OCI-LY7 (cell line): ENCODE measurements around the gene PPP1R26. TPM values are rescaled to one million over a fixed set of nuclear protein-coding genes. Genes with fewer than 3 reads are reported as not detected.

Source experiments
- BruUV-seq: library from RNA; stranded (reverse); fragments of 400-500 nt; replicated peaks from 2 replicates; lab custom pipeline; 2021; lab: Mats Ljungman, UMichigan
- CTCF ChIA-PET: fragments of 300-600 bp; sonication (Branson Sonifier 250); formaldehyde crosslinking; loops from one replicate; lab custom pipeline; 2022; ENCODE audit warnings: antibody characterized with exemption; ENCODE audit not compliant: unreplicated experiment; lab: Charles Lee
- POLR2A ChIA-PET: fragments of 300-600 bp; sonication (Branson Sonifier 250); formaldehyde crosslinking; loops from one replicate; lab custom pipeline; 2022; ENCODE audit warnings: antibody characterized with exemption; lab: Charles Lee
- DNase-seq: peaks from one replicate; pipeline ENCODE4 v3.0.0-alpha.2; 2015; ENCODE audit warnings: low spot score
- H2AFZ ChIP-seq: fragments of 200-600 bp; sonication (generic), shearing (Covaris generic); 2 replicates; pipeline ENCODE4 v1.6.1; 2014; ENCODE audit warnings: mild to moderate bottlenecking, antibody characterized with exemption, low read length, moderate library complexity
- H3K27ac ChIP-seq: fragments of 200-600 bp; sonication (generic); 2 replicates; pipeline ENCODE4 v1.5.1; 2014; ENCODE audit warnings: mixed run types, low read depth, mild to moderate bottlenecking, moderate library complexity, low read length, inconsistent platforms; ENCODE audit not compliant: poor library complexity, severe bottlenecking
- H3K36me3 ChIP-seq: fragments of 200-600 bp; sonication (generic); 2 replicates; pipeline ENCODE4 v1.6.1; 2014; ENCODE audit warnings: mild to moderate bottlenecking, antibody characterized with exemption, low read length, moderate library complexity, mixed read lengths; ENCODE audit not compliant: insufficient read depth
- H3K4me1 ChIP-seq: fragments of 200-600 bp; sonication (generic); 2 replicates; pipeline ENCODE4 v1.5.1; 2014; ENCODE audit warnings: mild to moderate bottlenecking, low read length; ENCODE audit not compliant: insufficient read depth, poor library complexity, severe bottlenecking
- H3K4me2 ChIP-seq: fragments of 200-600 bp; sonication (generic); 2 replicates; pipeline ENCODE4 v1.6.1; 2014; ENCODE audit warnings: mild to moderate bottlenecking, low read length
- H3K4me3 ChIP-seq: fragments of 200-600 bp; sonication (generic); 2 replicates; pipeline ENCODE4 v1.5.1; 2014; ENCODE audit warnings: mild to moderate bottlenecking, low read depth, low read length; ENCODE audit not compliant: poor library complexity, severe bottlenecking
- H3K79me2 ChIP-seq: fragments of 200-600 bp; sonication (generic); 2 replicates; pipeline ENCODE4 v1.6.1; 2016; ENCODE audit warnings: low read depth, mild to moderate bottlenecking, low read length, moderate library complexity, mixed read lengths; ENCODE audit not compliant: insufficient read depth
- H3K9me2 ChIP-seq: fragments of 200-600 bp; sonication (generic); 2 replicates; pipeline ENCODE4 v1.6.1; 2016; ENCODE audit warnings: mild to moderate bottlenecking, low read length, mixed read lengths; ENCODE audit not compliant: insufficient read depth
- H3K9me3 ChIP-seq: fragments of 200-600 bp; sonication (generic); 2 replicates; pipeline ENCODE4 v1.6.1; 2014; ENCODE audit warnings: mild to moderate bottlenecking, mixed run types, low read length, mixed read lengths
- H4K20me1 ChIP-seq: fragments of 200-600 bp; sonication (generic); 2 replicates; pipeline ENCODE4 v1.6.1; 2014; ENCODE audit warnings: mild to moderate bottlenecking, antibody characterized with exemption, low read length, moderate library complexity, mixed read lengths; ENCODE audit not compliant: insufficient read depth
- CTCF ChIP-seq: fragments of 200-600 bp; sonication (generic); conservative IDR thresholded peaks from 2 replicates; pipeline ENCODE4 v1.5.1; 2014; ENCODE audit warnings: mild to moderate bottlenecking, antibody characterized with exemption, low read length, moderate library complexity, mixed read lengths
- EZH2phosphoT487 ChIP-seq: fragments of 200-600 bp; sonication (generic); IDR thresholded peaks from 2 replicates; pipeline ENCODE4 v1.6.1; 2018; ENCODE audit warnings: low read depth, borderline replicate concordance, mild to moderate bottlenecking, mixed run types, antibody characterized with exemption, low read length, moderate library complexity, mixed read lengths
- intact Hi-C: fragments of 100-400 bp; cut with micrococcal nuclease; formaldehyde crosslinking; loops from one replicate; pipeline ENCODE4 v1.10.0; 2022; ENCODE audit not compliant: unreplicated experiment
- total RNA-seq, 2 experiments: library from RNA; depleted of rRNA in 1 of 2; stranded (reverse); fragments of >200 nt in 1 of 2; shearing (Covaris generic) in 1 of 2; gene quantifications; 2 replicates each; pipeline ENCODE4 v1.2.3, GENCODE V29; 2014 to 2022

PPP1R26 gene
- total RNA-seq, 2 experiments from 2014 or later = 0.21 to 1.5 TPM

- BruUV-seq = no TSS peak
- no peak for DNase-seq
- Histone ChIP-seq H3K79me2 (no peaks in the 10 kb centered on the region), H4K20me1 (no peaks in the 10 kb centered on the region), H3K9me3 (no peaks in the 10 kb centered on the region), H3K4me1 (no peaks in the 10 kb centered on the region), H3K27ac (no peak overlapping the region), H3K9me2 (no peaks in the 10 kb centered on the region), H3K4me3 (no peak overlapping the region), H3K4me2 (no peak overlapping the region), H3K36me3 (peaks cover 13% of the 10 kb centered on the region), H2AFZ (no peak overlapping the region)
- intact Hi-C loops = no loop called here
- CTCF ChIA-PET = no interaction called here
- POLR2A ChIA-PET = no interaction called here
- TF ChIP-seq CTCF = no peak
- TF ChIP-seq EZH2phosphoT487 = no peak
Measured at GRCh38 chr9:135509458-135509857, 29.9 kb downstream of the PPP1R26 start.

GRCh38 chr9:135512241-135512603 is 32.6 kb downstream of the PPP1R26 start:
- Histone ChIP-seq H3K4me3 (no peak overlapping the region), H3K4me1 (no peaks in the 10 kb centered on the region), H3K4me2 (no peak overlapping the region), H3K79me2 (no peaks in the 10 kb centered on the region), H3K9me3 (no peaks in the 10 kb centered on the region), H2AFZ (no peak overlapping the region), H3K27ac (no peak overlapping the region), H4K20me1 (no peaks in the 10 kb centered on the region), H3K9me2 (no peaks in the 10 kb centered on the region), H3K36me3 (no peaks in the 10 kb centered on the region)
- no TSS peak for BruUV-seq
- CTCF ChIA-PET = no interaction called here
- POLR2A ChIA-PET = no interaction called here
- intact Hi-C loops = no loop called here
- no peak for DNase-seq
- TF ChIP-seq EZH2phosphoT487 (no peak), CTCF (no peak)

GRCh38 chr9:135512904-135513303 is 33.3 kb downstream of the PPP1R26 start:
- Histone ChIP-seq H4K20me1 (no peaks in the 10 kb centered on the region), H3K9me3 (no peaks in the 10 kb centered on the region), H3K4me1 (no peaks in the 10 kb centered on the region), H3K27ac (no peak overlapping the region), H3K36me3 (no peaks in the 10 kb centered on the region), H3K4me3 (no peak overlapping the region), H3K79me2 (no peaks in the 10 kb centered on the region), H3K9me2 (no peaks in the 10 kb centered on the region), H3K4me2 (no peak overlapping the region), H2AFZ (no peak overlapping the region)
- TF ChIP-seq EZH2phosphoT487 (no peak), CTCF (no peak)
- intact Hi-C loops = no loop called here
- no TSS peak for BruUV-seq
- POLR2A ChIA-PET = no interaction called here
- DNase-seq = no peak
- CTCF ChIA-PET = no interaction called here
